ENCODE results near the gene SLC6A12. TPM values are rescaled to one million over a fixed set of nuclear protein-coding genes. Genes with fewer than 3 reads are reported as not detected.
A peak's percentile ranks its signal among the peaks of the same experiment; 100 is the strongest.

Gene SLC6A12
- total RNA-seq, 1 experiment from 2014 or later, result 2.1 TPM

GRCh38 chr12:179885-180284 lies 34.1 kb downstream of the SLC6A12 start:
- no TSS peak for BruUV-seq (replicated peaks)
- POLR2A ChIA-PET, result no interaction called here
- intact Hi-C loops (cut with micrococcal nuclease; ENCODE audit: unreplicated experiment), result no loop called here

GRCh38 chr12:179131-179884 lies 34.6 kb downstream of the SLC6A12 start:
- Histone ChIP-seq H3K9me3 (no peaks in the 10 kb centered on the region), H3K4me3 (ENCODE audit: low read depth, low read length) (no peak overlapping the region), H3K36me3 (ENCODE audit: control insufficient read depth, insufficient read depth, low read length) (no peaks in the 10 kb centered on the region), H3K4me1 (peaks cover 12% of the 10 kb centered on the region), H3K27me3 (replicated peaks; ENCODE audit: control insufficient read depth, insufficient read depth, low read length) (no peaks in the 10 kb centered on the region)
- Mint-ChIP-seq H3K36me3 (ENCODE audit: insufficient read depth, unreplicated experiment) (no peaks in the 10 kb centered on the region), H3K27ac (ENCODE audit: unreplicated experiment) (peak overlapping the region; percentile 58), H3K27me3 (ENCODE audit: insufficient read depth, unreplicated experiment) (no peaks in the 10 kb centered on the region), H3K4me1 (ENCODE audit: low read depth, unreplicated experiment) (peaks cover 8% of the 10 kb centered on the region), H3K9me3 (ENCODE audit: unreplicated experiment) (no peaks in the 10 kb centered on the region), H3K4me3 (ENCODE audit: unreplicated experiment) (no peak overlapping the region)
- POLR2A ChIA-PET, result no interaction called here
- TF ChIP-seq CTCF (IDR thresholded peaks at IDR 0.05; ENCODE audit: insufficient read depth in 1 of 2, low read depth in 1 of 2, low read length in 1 of 2, severe bottlenecking in 1 of 2, unreplicated experiment in 1 of 2), result no peak
- intact Hi-C loops (cut with micrococcal nuclease; ENCODE audit: unreplicated experiment), result no loop called here
- CTCF ChIA-PET, result interaction anchor here (1.5 kb wide), 1 partner anchor 40 kb away, joined by 6 read pairs; no protein-coding TSS in a partner anchor
- no TSS peak for BruUV-seq (replicated peaks)
- no peak for DNase-seq

More at GRCh38 chr12:179885-180284, 34.1 kb downstream of the SLC6A12 start:
- TF ChIP-seq CTCF (IDR thresholded peaks at IDR 0.05; ENCODE audit: insufficient read depth in 1 of 2, low read depth in 1 of 2, low read length in 1 of 2, severe bottlenecking in 1 of 2, unreplicated experiment in 1 of 2), result no peak
- no peaks in the 10 kb centered on the region for H3K9me3 ChIP-seq
- no peaks in the 10 kb centered on the region for H3K36me3 ChIP-seq (ENCODE audit: control insufficient read depth, insufficient read depth, low read length)
- H3K9me3 Mint-ChIP-seq (ENCODE audit: unreplicated experiment), result no peaks in the 10 kb centered on the region
- peaks cover 12% of the 10 kb centered on the region for H3K4me1 ChIP-seq
- H3K27me3 ChIP-seq (replicated peaks; ENCODE audit: control insufficient read depth, insufficient read depth, low read length), result no peaks in the 10 kb centered on the region
- no peak overlapping the region for H3K4me3 ChIP-seq (ENCODE audit: low read depth, low read length)
- CTCF ChIA-PET, result no interaction called here
- no peak overlapping the region for H3K27ac Mint-ChIP-seq (ENCODE audit: unreplicated experiment)
- H3K27me3 Mint-ChIP-seq (ENCODE audit: insufficient read depth, unreplicated experiment), result no peaks in the 10 kb centered on the region
- no peak overlapping the region for H3K4me3 Mint-ChIP-seq (ENCODE audit: unreplicated experiment)
- H3K36me3 Mint-ChIP-seq (ENCODE audit: insufficient read depth, unreplicated experiment), result no peaks in the 10 kb centered on the region
- DNase-seq, result no peak
- peaks cover 8% of the 10 kb centered on the region for H3K4me1 Mint-ChIP-seq (ENCODE audit: low read depth, unreplicated experiment)

- TF ChIP-seq CTCF (IDR thresholded peaks at IDR 0.05; ENCODE audit: insufficient read depth in 1 of 2, low read depth in 1 of 2, low read length in 1 of 2, severe bottlenecking in 1 of 2, unreplicated experiment in 1 of 2), result no peak
- Histone ChIP-seq H3K9me3 (no peaks in the 10 kb centered on the region), H3K4me3 (ENCODE audit: low read depth, low read length) (no peak overlapping the region), H3K36me3 (ENCODE audit: control insufficient read depth, insufficient read depth, low read length) (no peaks in the 10 kb centered on the region), H3K27me3 (replicated peaks; ENCODE audit: control insufficient read depth, insufficient read depth, low read length) (no peaks in the 10 kb centered on the region), H3K4me1 (peaks cover 12% of the 10 kb centered on the region)
- CTCF ChIA-PET, result interaction anchor here (1.5 kb wide), 1 partner anchor 41 kb away, joined by 6 read pairs; no protein-coding TSS in a partner anchor
- peaks cover 8% of the 10 kb centered on the region for H3K4me1 Mint-ChIP-seq (ENCODE audit: low read depth, unreplicated experiment)
- H3K27me3 Mint-ChIP-seq (ENCODE audit: insufficient read depth, unreplicated experiment), result no peaks in the 10 kb centered on the region
- peak overlapping the region; percentile 58 for H3K27ac Mint-ChIP-seq (ENCODE audit: unreplicated experiment)
- no peaks in the 10 kb centered on the region for H3K36me3 Mint-ChIP-seq (ENCODE audit: insufficient read depth, unreplicated experiment)
- no peaks in the 10 kb centered on the region for H3K9me3 Mint-ChIP-seq (ENCODE audit: unreplicated experiment)
- DNase-seq, result no peak
- H3K4me3 Mint-ChIP-seq (ENCODE audit: unreplicated experiment), result no peak overlapping the region
- intact Hi-C loops (cut with micrococcal nuclease; ENCODE audit: unreplicated experiment), result no loop called here
- POLR2A ChIA-PET, result no interaction called here
- no TSS peak for BruUV-seq (replicated peaks)
Measured at GRCh38 chr12:178829-179109, 35.2 kb downstream of the SLC6A12 start.
